Measurements from ENCODE around the gene KDELR1. TPM values are rescaled to one million over a fixed set of nuclear protein-coding genes. Genes with fewer than 3 reads are reported as not detected.
A peak's percentile ranks its signal among the peaks of the same experiment; 100 is the strongest.

KDELR1 gene
- total and polyA plus RNA-seq, 9 of the 15 experiments (the other 6 are each of a cell fraction or from before 2014, with no cell fraction given) = 6.1 to 165 (median 58.5) TPM

GRCh38 chr19:48390188-48391099 is 907 bp downstream of the KDELR1 start (continued):
- no peak for TF ChIP-seq NR4A1 (CRISPR knock-in tag; IDR thresholded peaks at IDR 0.05)
- 0 out of 2 replicates have a peak, but pooled peaks have one; percentile 22 for TF ChIP-seq NR4A1 (tag; IDR thresholded peaks at IDR 0.05)
- TF ChIP-seq PKNOX1 (IDR thresholded peaks at IDR 0.05) = no peak
- no peak for TF ChIP-seq SNRNP70 (optimal IDR thresholded peaks at IDR 0.05; ENCODE audit: low read depth, low read length)
- no peak for TF ChIP-seq ESRRB (CRISPR knock-in tag; IDR thresholded peaks at IDR 0.05; ENCODE audit: borderline replicate concordance)
- TF ChIP-seq ZNF277 (CRISPR knock-in tag; IDR thresholded peaks at IDR 0.05; ENCODE audit: borderline replicate concordance) = no peak
- no peak for TF ChIP-seq BRF1 (IDR thresholded peaks at IDR 0.05; ENCODE audit: borderline replicate concordance, extremely low read depth, insufficient read length)
- peak; percentile 43; the same call in 1 of the 2 replicates for TF ChIP-seq NFIC (IDR thresholded peaks at IDR 0.05)
- peak; percentile 64; the same call in 1 of the 2 replicates for TF ChIP-seq HDGF (IDR thresholded peaks at IDR 0.05)
- no peak for TF ChIP-seq PHTF2 (CRISPR knock-in tag; IDR thresholded peaks at IDR 0.05)
- peak; percentile 42 for TF ChIP-seq TBP (optimal IDR thresholded peaks at IDR 0.05; ENCODE audit: low read depth, low read length)
- TF ChIP-seq ZNF174 (CRISPR knock-in tag; IDR thresholded peaks at IDR 0.05) = no peak
- no peak; the same call in 1 of the 2 replicates for TF ChIP-seq PHF21A (IDR thresholded peaks at IDR 0.05; ENCODE audit: borderline replicate concordance, low read depth)
- TF ChIP-seq, protein P1, sequence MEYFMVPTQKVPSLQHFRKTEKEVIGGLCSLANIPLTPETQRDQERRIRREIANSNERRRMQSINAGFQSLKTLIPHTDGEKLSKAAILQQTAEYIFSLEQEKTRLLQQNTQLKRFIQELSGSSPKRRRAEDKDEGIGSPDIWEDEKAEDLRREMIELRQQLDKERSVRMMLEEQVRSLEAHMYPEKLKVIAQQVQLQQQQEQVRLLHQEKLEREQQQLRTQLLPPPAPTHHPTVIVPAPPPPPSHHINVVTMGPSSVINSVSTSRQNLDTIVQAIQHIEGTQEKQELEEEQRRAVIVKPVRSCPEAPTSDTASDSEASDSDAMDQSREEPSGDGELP (CRISPR knock-in tag; IDR thresholded peaks at IDR 0.05; ENCODE audit: borderline replicate concordance) = peak; percentile 78; the same call in 1 of the 2 replicates
- peak; percentile 89; the same call in 1 of the 2 replicates for TF ChIP-seq KAT7 (CRISPR knock-in tag; IDR thresholded peaks at IDR 0.05; ENCODE audit: borderline replicate concordance)
- TF ChIP-seq PRMT5 (CRISPR knock-in tag; IDR thresholded peaks at IDR 0.05) = peak; percentile 93
- TF ChIP-seq, protein P2, sequence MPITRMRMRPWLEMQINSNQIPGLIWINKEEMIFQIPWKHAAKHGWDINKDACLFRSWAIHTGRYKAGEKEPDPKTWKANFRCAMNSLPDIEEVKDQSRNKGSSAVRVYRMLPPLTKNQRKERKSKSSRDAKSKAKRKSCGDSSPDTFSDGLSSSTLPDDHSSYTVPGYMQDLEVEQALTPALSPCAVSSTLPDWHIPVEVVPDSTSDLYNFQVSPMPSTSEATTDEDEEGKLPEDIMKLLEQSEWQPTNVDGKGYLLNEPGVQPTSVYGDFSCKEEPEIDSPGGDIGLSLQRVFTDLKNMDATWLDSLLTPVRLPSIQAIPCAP (CRISPR knock-in tag; IDR thresholded peaks at IDR 0.05; ENCODE audit: borderline replicate concordance) = peak; percentile 85; the same call in 1 of the 2 replicates
- no peak for TF ChIP-seq NCOA1 (IDR thresholded peaks at IDR 0.05; ENCODE audit: low read depth)
- TF ChIP-seq, protein P3, sequence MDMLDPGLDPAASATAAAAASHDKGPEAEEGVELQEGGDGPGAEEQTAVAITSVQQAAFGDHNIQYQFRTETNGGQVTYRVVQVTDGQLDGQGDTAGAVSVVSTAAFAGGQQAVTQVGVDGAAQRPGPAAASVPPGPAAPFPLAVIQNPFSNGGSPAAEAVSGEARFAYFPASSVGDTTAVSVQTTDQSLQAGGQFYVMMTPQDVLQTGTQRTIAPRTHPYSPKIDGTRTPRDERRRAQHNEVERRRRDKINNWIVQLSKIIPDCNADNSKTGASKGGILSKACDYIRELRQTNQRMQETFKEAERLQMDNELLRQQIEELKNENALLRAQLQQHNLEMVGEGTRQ (CRISPR knock-in tag; IDR thresholded peaks at IDR 0.05) = no peak

Measured in K562 (cell line).